NCI-H82 treated with DMSO at 0.1 percent for 48 hours (cell line): ENCODE data around the gene GINS3.
A peak's percentile ranks its signal among the peaks of the same experiment; 100 is the strongest.
"Not testable (repeated sequence)": the region's sequence is repeated elsewhere in the genome, so short reads cannot be mapped to it uniquely, and the experiment has no call there.

ENCODE experiments used
- DNase-seq: peaks from one replicate; lab custom pipeline; 2025; ENCODE audit not compliant: unreplicated experiment; lab: John Stamatoyannopoulos, UW

GINS3 gene

DNA sequence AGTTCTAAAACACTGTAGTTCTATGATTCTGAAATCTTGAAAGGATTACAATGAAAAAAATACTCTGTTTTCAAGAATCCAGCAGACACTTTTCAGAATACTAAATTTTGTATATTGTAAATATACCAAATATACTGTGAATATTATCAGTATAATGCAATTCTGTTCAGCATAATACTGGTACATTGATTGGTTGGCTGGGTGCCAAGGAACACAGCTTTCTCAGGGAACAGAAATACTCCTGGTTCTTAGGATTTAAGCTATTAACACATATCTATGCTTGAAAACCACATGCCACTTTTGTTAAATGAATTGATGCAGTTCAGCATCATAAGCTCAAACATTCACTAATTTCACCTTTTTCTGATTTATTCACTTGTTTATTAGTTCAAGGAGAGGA is 2.5 kb upstream of the GINS3 start:
- no peak for DNase-seq

DNA sequence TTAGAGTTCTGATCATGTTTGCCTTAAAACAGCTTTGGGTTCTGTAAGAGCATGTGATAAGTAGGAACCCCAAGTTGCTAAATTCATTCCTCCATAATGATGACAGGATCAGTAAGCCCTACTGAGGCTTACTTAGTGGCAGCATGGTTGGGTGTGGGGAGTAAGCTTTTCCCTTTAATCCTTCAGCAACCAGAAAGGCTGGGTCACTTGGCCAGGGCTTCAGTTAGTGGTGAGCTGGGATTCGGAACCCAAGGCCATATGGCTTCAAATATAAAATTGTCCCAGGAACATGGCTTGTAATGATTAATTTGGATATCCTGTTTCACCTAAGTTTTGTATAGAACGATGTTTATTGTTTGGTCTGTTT is 850 bp downstream of the GINS3 start:
- peak; percentile 80 for DNase-seq

DNA sequence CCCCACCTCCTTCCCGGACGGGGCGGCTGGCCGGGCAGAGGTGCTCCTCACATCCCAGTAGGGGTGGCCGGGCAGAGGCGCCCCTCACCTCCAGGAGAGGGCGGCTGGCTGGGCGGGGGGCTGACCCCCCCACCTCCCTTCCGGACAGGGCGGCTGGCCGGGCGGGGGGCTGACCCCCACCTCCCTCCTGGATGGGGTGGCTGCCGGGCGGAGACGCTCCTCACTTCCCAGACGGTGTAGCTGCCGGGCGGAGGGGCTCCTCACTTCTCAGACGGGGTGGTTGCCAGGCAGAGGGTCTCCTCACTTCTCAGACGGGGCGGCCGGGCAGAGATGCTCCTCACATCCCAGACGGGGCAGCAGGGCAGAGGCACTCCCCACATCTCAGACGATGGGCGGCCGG is 4.6 kb downstream of the GINS3 start:
- DNase-seq = not testable (repeated sequence)

DNA sequence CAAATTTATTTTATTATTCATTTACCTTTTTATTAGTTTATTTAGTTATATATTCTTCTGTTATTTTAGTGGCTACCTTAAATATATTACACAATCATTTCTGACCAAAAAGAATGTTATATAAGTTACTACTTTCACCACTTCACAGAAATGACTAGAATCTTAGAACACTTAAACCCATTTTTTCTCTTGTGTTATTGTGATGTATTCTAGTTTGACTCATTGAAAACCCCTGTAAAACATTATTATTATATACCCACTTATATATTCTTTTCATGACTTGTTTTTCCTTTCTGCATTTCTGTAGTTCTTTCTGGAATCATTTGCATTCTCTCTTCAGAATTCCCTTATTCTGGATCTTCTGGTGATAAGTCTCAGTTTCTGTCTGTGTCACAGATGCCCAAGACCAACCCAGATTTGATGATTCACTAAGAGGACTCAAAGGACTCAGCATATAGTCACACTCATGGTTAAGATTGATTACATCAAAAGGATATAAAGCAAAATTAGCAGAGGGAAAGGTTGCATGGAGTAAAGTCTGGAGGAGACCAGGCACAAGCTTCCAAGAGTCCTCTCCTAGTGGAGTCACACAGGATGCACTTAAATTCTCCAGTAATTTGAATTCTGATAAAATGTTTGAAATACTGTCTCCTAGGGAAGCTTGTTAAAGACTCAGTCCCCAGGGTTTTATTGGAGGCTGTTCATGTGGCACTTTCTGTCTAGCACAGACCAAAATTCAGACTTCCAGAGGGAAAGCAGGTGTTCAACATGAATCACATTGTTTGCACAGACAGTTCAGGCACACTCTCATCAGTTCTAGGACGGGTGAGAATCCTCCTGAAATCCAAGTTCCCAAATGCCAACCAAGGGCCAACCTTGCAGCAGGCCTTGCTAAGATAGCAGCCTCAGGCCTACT is 7.7 kb downstream of the GINS3 start:
- DNase-seq = no peak

DNA sequence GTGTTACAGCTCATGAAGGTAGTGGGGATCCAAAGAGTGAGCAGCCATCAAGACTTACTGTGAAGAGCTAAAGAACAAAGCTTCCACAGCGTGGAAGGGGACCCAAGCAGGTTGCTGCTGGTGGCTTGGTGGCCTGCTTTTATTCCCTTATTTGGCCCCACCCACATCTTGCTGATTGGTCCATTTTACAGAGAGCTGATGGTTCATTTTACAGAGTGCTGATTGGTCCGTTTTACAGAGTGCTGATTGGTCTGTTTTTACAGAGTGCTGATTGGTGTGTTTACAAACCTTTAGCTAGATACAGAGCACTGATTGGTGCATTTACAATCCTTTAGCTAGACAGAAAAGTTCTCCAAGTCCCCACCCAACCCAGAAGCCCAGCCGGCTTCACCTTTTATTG is 9.0 kb downstream of the GINS3 start:
- DNase-seq = not testable (repeated sequence)

DNA sequence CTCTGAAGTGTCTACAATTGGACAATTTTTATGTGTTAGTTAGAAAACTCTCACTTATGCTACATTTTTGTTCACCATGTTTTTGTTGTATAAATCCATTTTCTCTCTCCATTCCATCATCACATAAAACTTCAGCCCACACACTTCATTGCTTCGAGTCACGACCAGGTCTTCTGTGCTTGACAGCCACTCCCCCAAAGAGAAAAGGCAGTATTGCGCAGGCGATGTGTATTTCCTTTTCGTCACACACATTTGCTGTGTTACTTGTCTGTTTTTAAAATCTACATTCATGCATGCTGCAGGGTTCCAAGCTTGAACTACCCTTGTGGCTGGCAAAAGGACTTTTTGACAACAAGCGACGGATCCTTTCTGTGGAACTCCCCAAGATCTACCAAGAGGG is 10.5 kb downstream of the GINS3 start:
- DNase-seq = no peak

DNA sequence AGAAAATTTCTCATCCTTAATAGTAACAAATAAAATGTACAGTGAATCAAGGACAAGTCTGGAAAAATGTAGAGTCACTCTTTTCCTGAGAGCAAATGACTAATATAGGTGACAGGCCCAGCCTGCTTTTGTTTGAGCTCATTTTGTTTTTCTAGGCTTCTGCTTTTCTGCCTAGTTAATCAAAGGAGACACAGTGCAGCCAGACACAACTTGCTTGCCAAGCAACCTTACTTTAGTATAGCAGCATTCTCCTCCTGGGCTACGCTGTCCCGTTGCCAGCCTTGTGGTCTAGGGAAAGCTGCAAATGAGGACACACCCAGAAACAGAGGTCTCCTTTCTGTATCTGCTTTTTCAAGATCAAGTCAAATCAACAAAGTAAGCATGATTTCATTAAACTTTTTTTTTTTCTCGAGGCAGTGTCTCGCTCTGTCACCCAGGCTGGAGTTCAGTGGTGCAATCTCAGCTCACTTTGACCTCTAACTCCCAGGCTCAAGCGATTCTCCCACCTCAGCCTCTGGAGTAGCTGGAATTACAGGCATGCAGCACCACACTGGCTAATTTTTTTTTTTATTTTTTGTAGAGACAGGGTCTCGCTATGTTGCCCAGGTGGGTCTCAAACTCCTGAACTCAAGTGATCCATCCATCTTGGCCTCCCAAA is 17.2 kb downstream of the GINS3 start:
- DNase-seq = no peak

DNA sequence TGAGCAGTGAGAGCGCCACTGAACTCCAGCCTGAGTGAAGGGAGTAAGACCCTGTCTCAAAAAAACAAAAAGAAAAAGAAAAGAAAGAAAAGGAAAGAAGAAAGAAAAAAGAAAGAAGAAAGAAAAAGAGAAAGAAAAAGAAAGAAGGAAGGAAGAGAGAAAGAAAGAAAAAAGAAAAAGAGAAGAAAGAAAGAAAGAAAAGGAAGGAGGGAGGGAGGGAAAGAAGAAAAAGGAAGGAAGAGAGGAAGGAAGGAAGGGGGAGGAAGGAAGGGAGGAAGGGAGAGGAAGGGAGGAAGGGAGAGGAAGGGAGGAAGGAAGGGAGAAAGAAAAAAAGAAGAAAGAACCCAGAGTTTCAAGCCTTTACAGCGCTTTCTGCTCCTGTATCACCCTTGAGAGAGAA is 19.1 kb downstream of the GINS3 start:
- DNase-seq = no peak

DNA sequence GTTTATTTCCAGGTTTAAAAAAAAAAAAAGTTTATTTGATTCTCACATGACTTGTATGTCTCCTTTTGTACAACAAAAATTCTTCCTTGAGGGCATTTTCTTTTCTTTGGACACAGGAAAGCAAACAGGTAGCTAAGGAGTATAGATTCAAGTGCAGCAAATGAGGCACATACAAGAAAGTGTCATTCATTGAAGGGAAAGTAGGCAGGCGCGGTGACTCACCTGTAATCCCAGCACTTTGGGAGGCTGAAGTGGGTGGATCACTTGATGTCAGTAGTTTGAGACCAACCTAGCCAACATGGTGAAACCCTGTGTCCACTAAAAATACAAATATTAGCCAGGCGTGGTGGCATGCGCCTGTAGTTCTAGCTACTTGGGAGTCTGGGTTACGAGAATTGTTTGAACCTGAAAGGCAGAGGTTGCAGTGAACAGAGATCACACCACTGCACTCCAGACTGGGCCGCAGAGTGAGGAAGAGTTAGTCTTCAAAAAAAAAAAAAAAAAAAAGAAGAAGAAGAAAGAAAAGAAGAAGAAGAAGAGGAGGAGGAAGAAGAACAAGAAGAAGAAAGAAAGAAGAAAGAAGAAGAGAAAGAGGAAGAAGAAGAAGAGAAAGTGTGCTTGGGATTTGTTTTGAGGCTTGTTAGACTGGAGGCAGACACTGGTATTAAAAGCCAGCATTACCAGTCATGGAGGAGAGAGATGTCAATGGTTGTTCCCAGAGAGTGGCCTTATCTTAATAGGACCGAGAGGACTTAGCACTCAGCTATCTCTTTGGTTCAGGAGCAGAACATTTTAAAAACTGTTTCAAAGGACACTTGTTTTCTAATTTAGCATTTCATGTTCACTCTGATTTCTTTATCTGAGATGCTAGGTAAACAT is 19.7 kb downstream of the GINS3 start:
- DNase-seq = no peak

DNA sequence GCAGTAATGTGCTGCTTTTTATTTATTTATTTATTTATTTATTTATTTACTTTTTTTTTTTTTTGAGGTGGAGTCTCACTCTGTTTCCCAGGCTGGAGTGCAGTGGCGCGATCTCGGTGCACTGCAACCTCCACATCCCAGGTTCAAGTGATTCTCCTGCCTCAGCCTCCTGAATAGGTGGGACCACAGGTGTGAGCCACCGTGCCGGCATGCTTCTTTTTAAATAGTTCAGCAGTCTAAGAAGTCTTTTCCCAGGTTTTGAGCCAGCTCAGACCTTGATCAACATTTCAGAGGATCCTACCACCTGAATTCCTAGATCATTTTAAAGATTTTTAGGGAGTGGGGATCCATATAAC is 20.3 kb downstream of the GINS3 start:
- not testable (repeated sequence) for DNase-seq

DNA sequence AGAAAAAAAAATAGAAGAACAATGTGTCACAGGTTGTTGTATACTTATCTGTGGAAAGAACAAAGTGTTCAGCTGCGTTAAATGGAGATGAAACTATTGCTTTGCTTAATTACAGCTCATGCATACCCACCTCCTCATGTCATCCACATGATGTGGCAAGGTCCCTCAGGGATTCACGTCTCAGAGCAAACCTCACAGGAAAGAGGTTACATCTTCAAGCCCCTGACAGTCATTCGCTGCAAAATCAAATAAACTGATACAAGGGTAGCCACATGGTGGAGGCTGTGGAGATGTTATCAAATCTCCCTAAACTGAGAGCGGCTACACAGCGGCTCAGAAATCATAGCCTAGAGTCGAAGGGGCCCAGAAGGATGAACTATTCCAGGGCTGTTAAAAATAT is 21.1 kb downstream of the GINS3 start:
- DNase-seq = no peak

DNA sequence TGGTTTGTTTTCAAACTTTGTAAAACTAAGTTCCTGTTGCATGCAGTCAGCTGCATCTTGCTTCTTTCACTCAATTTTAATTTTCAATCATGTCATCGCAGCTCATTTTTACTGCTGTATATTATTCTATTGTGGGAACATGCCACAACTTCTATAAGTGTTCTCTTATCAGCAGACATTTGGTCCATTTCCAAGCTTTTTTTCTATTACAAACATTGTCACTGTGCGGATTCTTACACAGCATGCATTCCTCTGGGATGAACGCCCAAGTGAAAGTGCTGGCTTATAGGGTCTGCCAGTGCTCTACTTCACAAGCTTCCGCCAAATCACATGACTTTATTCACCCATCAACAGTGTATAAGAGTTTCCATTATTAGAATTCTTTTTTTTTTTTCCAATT is 22.7 kb downstream of the GINS3 start:
- no peak for DNase-seq

DNA sequence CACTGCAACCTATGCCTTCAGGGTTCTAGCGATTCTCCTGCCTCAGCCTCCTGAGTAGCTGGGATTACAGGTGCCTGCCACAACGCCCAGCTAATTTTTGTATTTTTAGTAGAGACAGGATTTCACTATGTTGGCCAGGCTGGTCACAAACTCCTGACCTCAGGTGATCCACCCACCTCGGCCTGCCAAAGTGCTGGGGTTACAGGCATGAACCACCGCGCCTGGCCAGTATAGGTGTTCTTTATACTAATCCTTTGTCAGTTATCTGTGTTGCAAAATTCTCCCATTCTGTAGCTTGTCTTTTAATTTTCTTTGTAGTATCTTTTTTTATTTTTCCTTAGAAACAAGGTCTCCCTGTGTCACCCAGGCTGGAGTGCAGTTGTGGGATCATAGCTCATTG is 23.7 kb downstream of the GINS3 start:
- not testable (repeated sequence) for DNase-seq

DNA sequence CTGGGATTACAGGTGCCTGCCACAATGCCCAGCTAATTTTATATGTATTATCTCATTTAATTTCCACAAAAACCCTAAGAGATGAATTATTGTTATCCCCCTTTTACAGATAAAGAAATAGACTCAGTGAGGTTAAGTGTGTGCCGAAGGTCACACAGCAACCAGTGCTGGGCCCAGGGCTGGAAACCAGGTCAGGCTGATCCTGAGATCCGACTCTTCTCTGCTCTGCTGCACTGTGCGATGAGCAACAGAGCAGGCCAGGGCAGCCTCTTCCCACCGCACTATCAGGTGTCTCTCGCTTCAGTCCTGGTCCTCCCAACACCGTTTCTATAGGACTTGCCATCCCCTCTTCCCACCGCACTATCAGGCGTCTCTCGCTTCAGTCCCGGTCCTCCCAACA is 24.8 kb downstream of the GINS3 start:
- no peak for DNase-seq

DNA sequence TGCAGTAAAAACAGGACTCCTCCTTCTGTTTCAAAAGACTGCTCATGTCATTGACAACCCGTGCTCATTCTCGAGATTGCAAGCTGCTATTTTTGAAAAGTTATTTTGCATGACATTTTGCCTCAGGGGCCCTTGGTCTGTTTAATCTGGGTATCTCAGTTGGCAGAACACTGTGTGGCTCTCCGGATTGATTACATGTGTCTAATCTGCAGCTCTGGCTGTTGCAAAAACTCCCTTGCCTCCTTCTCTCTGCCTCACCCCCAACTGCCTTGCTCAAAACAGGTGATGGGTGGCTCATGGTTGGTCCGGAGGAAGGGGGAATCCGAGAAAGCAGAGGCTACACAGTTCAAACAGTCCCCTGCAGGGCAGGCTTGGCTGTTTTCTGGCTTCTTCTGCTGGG is 25.3 kb downstream of the GINS3 start:
- no peak for DNase-seq

DNA sequence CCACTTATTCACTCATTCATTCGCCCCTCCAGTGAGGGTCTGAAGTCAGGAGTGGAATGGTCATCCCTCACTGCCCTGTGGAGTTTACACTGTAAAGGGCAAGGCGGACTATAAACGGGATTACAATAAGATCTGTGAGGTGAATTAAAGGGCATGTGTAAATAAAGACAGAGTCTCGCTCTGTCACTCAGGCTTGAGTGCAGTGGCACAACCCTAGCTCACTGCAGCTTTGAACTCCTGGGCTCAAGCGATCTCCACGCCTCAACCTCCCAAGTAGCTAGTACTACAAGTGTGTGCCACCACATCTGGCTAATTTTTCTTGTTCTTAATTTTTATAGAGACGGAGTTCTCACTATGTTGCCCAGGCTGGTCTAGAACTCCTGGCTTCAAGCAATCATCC is 25.8 kb downstream of the GINS3 start:
- no peak for DNase-seq

DNA sequence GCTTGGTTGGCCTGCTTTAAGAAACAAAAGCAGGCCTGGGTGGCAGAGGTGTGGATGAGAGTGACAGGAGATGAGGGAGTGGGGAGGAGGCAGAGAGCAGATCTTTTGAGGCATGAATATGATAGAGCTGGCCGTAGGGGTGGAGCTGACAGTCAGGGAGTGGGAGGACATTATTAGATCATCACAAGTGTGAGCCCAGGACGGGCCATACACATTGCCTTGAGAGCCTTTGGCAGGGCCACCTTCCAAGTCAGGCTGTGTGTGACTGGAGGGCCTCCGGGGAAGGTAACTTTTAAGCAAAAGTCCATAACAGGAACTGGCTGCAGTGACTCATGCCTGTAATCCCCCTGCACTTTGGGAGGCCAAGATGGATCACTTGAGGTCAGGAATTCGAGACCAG is 26.3 kb downstream of the GINS3 start:
- no peak for DNase-seq

DNA sequence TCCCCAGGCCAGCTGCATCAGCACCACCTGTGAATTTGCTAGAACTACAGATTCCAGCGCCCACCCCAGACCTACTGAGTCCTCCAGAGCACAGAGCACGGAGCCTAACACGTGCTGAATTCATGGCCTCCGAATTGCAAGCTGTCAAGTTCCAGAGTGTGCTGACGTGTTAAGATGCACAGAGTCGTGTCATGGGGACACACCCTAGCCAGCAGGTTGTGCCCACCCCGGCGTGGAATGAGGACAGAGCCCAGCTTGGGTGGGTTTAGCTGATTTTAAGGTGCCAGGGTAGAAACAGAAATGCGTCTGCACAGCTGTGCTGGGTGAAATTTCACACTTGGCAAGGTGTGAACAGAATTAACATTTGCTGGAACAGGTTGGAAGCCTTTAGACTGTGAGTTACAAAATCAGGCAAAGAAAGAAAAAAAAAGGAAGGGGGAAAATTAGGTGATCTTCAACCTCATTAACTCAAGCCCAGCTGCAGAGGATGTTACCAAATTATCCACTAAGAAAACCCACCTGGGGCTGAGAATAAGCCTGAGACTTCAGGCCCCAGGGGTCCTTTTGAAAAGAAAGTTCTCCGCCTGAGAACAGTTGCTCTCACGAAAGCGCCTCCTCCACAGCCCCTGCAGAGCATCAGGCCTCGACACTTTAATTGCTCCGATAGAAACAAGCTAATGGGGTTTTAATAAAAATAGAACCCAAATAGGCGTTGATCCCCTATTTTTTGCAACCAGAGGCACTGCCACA is 27.1 kb downstream of the GINS3 start:
- DNase-seq = no peak

DNA sequence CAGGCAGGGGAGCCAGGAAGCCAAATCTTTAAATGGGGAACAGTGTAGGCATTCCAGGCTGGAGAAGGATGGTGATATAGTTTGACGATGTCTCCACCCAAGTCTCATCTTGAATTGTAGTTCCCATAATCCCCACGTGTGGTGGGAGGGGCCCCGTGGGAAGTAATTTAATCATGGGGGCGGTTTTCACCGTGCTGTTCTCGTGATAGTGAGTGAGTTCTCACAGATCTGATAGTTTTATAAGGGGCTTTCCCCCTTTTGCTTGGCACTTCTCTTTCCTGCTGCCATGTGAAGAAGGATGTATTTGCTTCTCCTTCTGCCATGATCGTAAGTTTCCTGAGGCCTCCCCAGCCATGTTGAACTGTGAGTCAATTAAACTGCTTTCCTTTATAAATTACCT is 28.8 kb downstream of the GINS3 start:
- no peak for DNase-seq

DNA sequence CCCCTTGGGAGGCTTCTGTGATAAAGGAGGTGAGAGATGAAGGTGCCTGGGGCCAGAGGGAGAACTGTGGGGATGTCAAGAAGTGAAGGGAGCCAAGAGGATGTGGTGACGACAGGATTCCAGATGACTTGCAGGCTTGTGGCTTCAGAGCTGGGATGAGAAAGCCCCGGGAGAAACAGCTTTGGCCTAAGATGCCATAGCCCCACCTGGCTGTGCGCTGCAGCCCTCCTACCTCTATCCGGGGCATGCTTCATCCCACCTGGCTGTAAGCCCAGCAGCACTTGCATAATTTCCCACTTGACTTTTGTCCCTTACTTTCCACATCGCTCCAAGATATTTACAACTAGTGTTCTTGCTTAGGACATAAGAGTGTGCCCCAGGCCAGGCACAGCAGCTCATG is 29.3 kb downstream of the GINS3 start:
- no peak for DNase-seq

DNA sequence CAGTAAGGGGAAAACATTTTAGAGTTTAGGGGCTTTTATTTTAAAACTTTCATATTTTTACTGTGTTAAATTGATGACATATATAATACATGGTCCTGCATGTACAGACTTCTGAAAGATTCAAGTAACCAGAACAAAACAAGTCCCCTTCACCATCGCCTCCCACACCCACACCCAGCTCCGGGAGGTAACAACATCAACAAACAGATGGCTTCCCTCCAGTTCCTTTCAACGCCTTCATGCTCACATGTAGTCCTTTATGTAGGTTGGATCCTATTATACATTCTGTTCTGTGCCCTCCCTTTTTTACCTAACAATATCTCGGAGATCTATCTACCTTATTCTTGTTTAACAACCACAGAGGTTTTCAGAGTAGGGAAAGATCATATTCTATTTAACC is 30.5 kb downstream of the GINS3 start:
- no peak for DNase-seq
